Measurements from ENCODE around the gene MYH14. TPM values are rescaled to one million over a fixed set of nuclear protein-coding genes. Genes with fewer than 3 reads are reported as not detected.

Gene MYH14
- total and polyA plus RNA-seq, 2 donors (not counting 1 experiment from before 2014, with no cell fraction given) = not detected

GRCh38 chr19:50320596-50320995 is 117.2 kb downstream of the MYH14 start:
- Histone ChIP-seq H3K9ac (ENCODE audit: insufficient read depth, low read length) (no peak overlapping the region), H3K27me3 (ENCODE audit: control insufficient read depth, insufficient read depth, low read length) (no peaks in the 10 kb centered on the region), H3K4me2 (ENCODE audit: extremely low read depth, insufficient read depth, low read length) (no peak overlapping the region), H3K79me2 (ENCODE audit: control insufficient read depth, insufficient read depth, low read length) (no peaks in the 10 kb centered on the region), H3K9me3 (ENCODE audit: control insufficient read depth, insufficient read depth, low read depth, low read length) (no peaks in the 10 kb centered on the region), H2AFZ (ENCODE audit: low read length) (no peak overlapping the region), H4K20me1 (ENCODE audit: control insufficient read depth, extremely low read depth, insufficient read depth, low read length) (no peaks in the 10 kb centered on the region), H3K4me3 (replicated peaks in 1 of 4; ENCODE audit: control extremely low read depth in 1 of 4, insufficient read depth in 1 of 4, low read depth in 3 of 4, low read length in 4 of 4) (no peak overlapping the region), H3K4me1 (ENCODE audit: control insufficient read depth, extremely low read depth, insufficient read depth, low read length) (no peaks in the 10 kb centered on the region), H3K27ac (ENCODE audit: insufficient read depth, low read length) (no peak overlapping the region), H3K36me3 (ENCODE audit: control insufficient read depth, insufficient read depth, low read length) (no peaks in the 10 kb centered on the region)
- no peak for TF ChIP-seq CTCF (conservative IDR thresholded peaks at IDR 0.05 in 1 of 2, IDR thresholded peaks at IDR 0.05 in 1 of 2; ENCODE audit: low read depth in 1 of 2, low read length in 2 of 2)
- no peak for TF ChIP-seq EZH2 (IDR thresholded peaks at IDR 0.05; ENCODE audit: low read length, missing control alignments)
- no peak for DNase-seq (ENCODE audit: low read depth in 2 of 2)

GRCh38 chr19:50321831-50322230 is 118.4 kb downstream of the MYH14 start:
- no peak for TF ChIP-seq EZH2 (IDR thresholded peaks at IDR 0.05; ENCODE audit: low read length, missing control alignments)
- TF ChIP-seq CTCF (conservative IDR thresholded peaks at IDR 0.05 in 1 of 2, IDR thresholded peaks at IDR 0.05 in 1 of 2; ENCODE audit: low read depth in 1 of 2, low read length in 2 of 2) = no peak
- Histone ChIP-seq H3K4me1 (ENCODE audit: control insufficient read depth, extremely low read depth, insufficient read depth, low read length) (no peaks in the 10 kb centered on the region), H3K9me3 (ENCODE audit: control insufficient read depth, insufficient read depth, low read depth, low read length) (no peaks in the 10 kb centered on the region), H4K20me1 (ENCODE audit: control insufficient read depth, extremely low read depth, insufficient read depth, low read length) (no peaks in the 10 kb centered on the region), H3K4me2 (ENCODE audit: extremely low read depth, insufficient read depth, low read length) (no peak overlapping the region), H3K4me3 (replicated peaks in 1 of 4; ENCODE audit: control extremely low read depth in 1 of 4, insufficient read depth in 1 of 4, low read depth in 3 of 4, low read length in 4 of 4) (no peak overlapping the region), H3K36me3 (ENCODE audit: control insufficient read depth, insufficient read depth, low read length) (no peaks in the 10 kb centered on the region), H3K27ac (ENCODE audit: insufficient read depth, low read length) (no peak overlapping the region), H2AFZ (ENCODE audit: low read length) (no peak overlapping the region), H3K27me3 (ENCODE audit: control insufficient read depth, insufficient read depth, low read length) (no peaks in the 10 kb centered on the region), H3K9ac (ENCODE audit: insufficient read depth, low read length) (no peak overlapping the region), H3K79me2 (ENCODE audit: control insufficient read depth, insufficient read depth, low read length) (no peaks in the 10 kb centered on the region)
- no peak for DNase-seq (ENCODE audit: low read depth in 2 of 2)

GRCh38 chr19:50322234-50322633 is 118.8 kb downstream of the MYH14 start:
- DNase-seq (ENCODE audit: low read depth in 2 of 2) = no peak
- TF ChIP-seq CTCF (conservative IDR thresholded peaks at IDR 0.05 in 1 of 2, IDR thresholded peaks at IDR 0.05 in 1 of 2; ENCODE audit: low read depth in 1 of 2, low read length in 2 of 2) (no peak), EZH2 (IDR thresholded peaks at IDR 0.05; ENCODE audit: low read length, missing control alignments) (no peak)
- Histone ChIP-seq H3K9me3 (ENCODE audit: control insufficient read depth, insufficient read depth, low read depth, low read length) (no peaks in the 10 kb centered on the region), H3K4me1 (ENCODE audit: control insufficient read depth, extremely low read depth, insufficient read depth, low read length) (no peaks in the 10 kb centered on the region), H3K36me3 (ENCODE audit: control insufficient read depth, insufficient read depth, low read length) (no peaks in the 10 kb centered on the region), H3K79me2 (ENCODE audit: control insufficient read depth, insufficient read depth, low read length) (no peaks in the 10 kb centered on the region), H4K20me1 (ENCODE audit: control insufficient read depth, extremely low read depth, insufficient read depth, low read length) (no peaks in the 10 kb centered on the region), H3K9ac (ENCODE audit: insufficient read depth, low read length) (no peak overlapping the region), H3K4me3 (replicated peaks in 1 of 4; ENCODE audit: control extremely low read depth in 1 of 4, insufficient read depth in 1 of 4, low read depth in 3 of 4, low read length in 4 of 4) (no peak overlapping the region), H3K4me2 (ENCODE audit: extremely low read depth, insufficient read depth, low read length) (no peak overlapping the region), H3K27ac (ENCODE audit: insufficient read depth, low read length) (no peak overlapping the region), H2AFZ (ENCODE audit: low read length) (no peak overlapping the region), H3K27me3 (ENCODE audit: control insufficient read depth, insufficient read depth, low read length) (peaks cover 4% of the 10 kb centered on the region)
